Cardiac muscle cell (in vitro differentiated cells and primary cell): ENCODE data around the gene ITIH1. TPM values are rescaled to one million over a fixed set of nuclear protein-coding genes. Genes with fewer than 3 reads are reported as not detected.

Experiments used
- DNase-seq, 2 donors: peaks; one replicate each; pipeline versions ENCODE4 v3.0.0 to v3.0.0-alpha.2; 2010 to 2017; ENCODE audit warnings: low read depth in 1 of 2, low spot score in 1 of 2
- H3K27ac ChIP-seq: fragments of 200-600 bp; sonication (generic); 2 replicates; pipeline ENCODE4 v1.5.1; 2016
- H3K27me3 ChIP-seq: fragments of 200-600 bp; sonication (generic); 2 replicates; pipeline ENCODE4 v1.6.0; 2016; ENCODE audit warnings: control low read depth
- H3K36me3 ChIP-seq: fragments of 200-600 bp; sonication (generic); 2 replicates; pipeline ENCODE4 v1.5.1; 2016; ENCODE audit warnings: control low read depth
- H3K4me1 ChIP-seq: fragments of 200-600 bp; sonication (generic); 2 replicates; pipeline ENCODE4 v1.8.1; 2017; ENCODE audit warnings: low read depth, mild to moderate bottlenecking, mixed run types
- H3K4me3 ChIP-seq: fragments of 200-600 bp; sonication (generic); 2 replicates; pipeline ENCODE4 v1.5.1; 2016; ENCODE audit warnings: mild to moderate bottlenecking
- H3K9me3 ChIP-seq: fragments of 200-600 bp; sonication (generic); 2 replicates; pipeline ENCODE4 v1.5.1; 2017; ENCODE audit warnings: low read depth, mild to moderate bottlenecking, control low read depth
- CTCF ChIP-seq: IDR thresholded peaks from 2 replicates; pipeline ENCODE4 v1.5.1; 2012; ENCODE audit warnings: low read depth, mild to moderate bottlenecking, low read length
- polyA plus RNA-seq: library from polyadenylated mRNA; unstranded; fragments of >200 nt; fragmentation: Nextera tagmentation; extraction: Ambion mirVana; gene quantifications from 2 replicates; pipeline ENCODE4 v1.2.1, GENCODE V29; 2016
- total RNA-seq: library from RNA; depleted of rRNA; stranded (reverse); fragments of >200 nt; gene quantifications from 2 replicates; pipeline ENCODE4 v1.2.3, GENCODE V29; 2016

ITIH1 gene
- total and polyA plus RNA-seq, 2 experiments from 2014 or later: 0.20 TPM; not detected in 1

- Histone ChIP-seq H3K9me3 (no peaks in the 10 kb centered on the region), H3K27me3 (no peaks in the 10 kb centered on the region), H3K4me3 (no peak overlapping the region), H3K4me1 (no peaks in the 10 kb centered on the region), H3K27ac (no peak overlapping the region), H3K36me3 (no peaks in the 10 kb centered on the region)
- TF ChIP-seq CTCF: peak; percentile 39
- DNase-seq: peak in 1 of 2 donors; percentile 9
Observed at GRCh38 chr3:52798978-52799476, 21.6 kb downstream of the ITIH1 start.

GRCh38 chr3:52800079-52800478, 22.7 kb downstream of the ITIH1 start:
- no peaks in the 10 kb centered on the region for H3K36me3 ChIP-seq
- DNase-seq: peak in 1 of 2 donors; percentile 63
- no peak overlapping the region for H3K27ac ChIP-seq
- H3K27me3 ChIP-seq: no peaks in the 10 kb centered on the region
- H3K4me1 ChIP-seq: no peaks in the 10 kb centered on the region
- no peak overlapping the region for H3K4me3 ChIP-seq
- no peak for TF ChIP-seq CTCF
- H3K9me3 ChIP-seq: no peaks in the 10 kb centered on the region

- Histone ChIP-seq H3K9me3 (no peaks in the 10 kb centered on the region), H3K4me3 (no peak overlapping the region), H3K4me1 (no peaks in the 10 kb centered on the region), H3K36me3 (no peaks in the 10 kb centered on the region), H3K27me3 (no peaks in the 10 kb centered on the region), H3K27ac (no peak overlapping the region)
- TF ChIP-seq CTCF: no peak
- DNase-seq: peak in 1 of 2 donors; percentile 11
Observed at GRCh38 chr3:52801839-52802238, 24.4 kb downstream of the ITIH1 start.

- H3K36me3 ChIP-seq: no peaks in the 10 kb centered on the region
- no peaks in the 10 kb centered on the region for H3K4me1 ChIP-seq
- no peak for TF ChIP-seq CTCF
- DNase-seq: no peak
- H3K9me3 ChIP-seq: no peaks in the 10 kb centered on the region
- H3K27me3 ChIP-seq: peaks cover 3% of the 10 kb centered on the region
- H3K4me3 ChIP-seq: no peak overlapping the region
- no peak overlapping the region for H3K27ac ChIP-seq
Observed at GRCh38 chr3:52805270-52806039, 28.1 kb downstream of the ITIH1 start.

- H3K4me3 ChIP-seq: no peak overlapping the region
- DNase-seq: no peak
- no peak for TF ChIP-seq CTCF
- no peaks in the 10 kb centered on the region for H3K36me3 ChIP-seq
- no peaks in the 10 kb centered on the region for H3K4me1 ChIP-seq
- H3K9me3 ChIP-seq: no peaks in the 10 kb centered on the region
- no peak overlapping the region for H3K27ac ChIP-seq
- H3K27me3 ChIP-seq: peaks cover 3% of the 10 kb centered on the region
Observed at GRCh38 chr3:52809149-52809548, 31.8 kb downstream of the ITIH1 start.
